HCT116 (cell line): ENCODE data around the gene KPNB1. TPM values are rescaled to one million over a fixed set of nuclear protein-coding genes. Genes with fewer than 3 reads are reported as not detected.

Experiments used
- ATAC-seq: fragments of 200-7000 bp; cut with Tn5 transposase; 2 replicates; pipeline ENCODE4 v1.9.1; 2020; ENCODE audit warnings: mild to moderate bottlenecking, moderate library complexity
- BruUV-seq: library from RNA; stranded (reverse); fragments of 400-500 nt; replicated peaks from 2 replicates; lab custom pipeline; 2021; lab: Mats Ljungman, UMichigan
- CTCF ChIA-PET: fragments of 300-600 bp; sonication (Branson Sonifier 250); formaldehyde crosslinking; loops from one replicate; lab custom pipeline; 2021; ENCODE audit warnings: antibody characterized with exemption; lab: Charles Lee
- POLR2A ChIA-PET: fragments of 300-600, 350-600 bp; sonication (Branson Sonifier 250); formaldehyde crosslinking; loops from one replicate; lab custom pipeline; 2021; ENCODE audit warnings: antibody characterized with exemption; lab: Charles Lee
- RAD21 ChIA-PET, 2 experiments: fragments of 300-600 bp; sonication (Branson Sonifier 250); formaldehyde crosslinking; loops; one replicate each; lab custom pipeline; 2023; ENCODE audit warnings: low total read pairs in 2 of 2; ENCODE audit not compliant: uncharacterized antibody in 2 of 2, unreplicated experiment in 2 of 2, low non-redundant PET in 1 of 2; lab: Charles Lee
- DNase-seq: peaks from one replicate; pipeline ENCODE4 v3.0.0-alpha.2; 2010; ENCODE audit warnings: low read depth, low spot score
- H2AFZ ChIP-seq: fragments of 200-600 bp; shearing (Covaris generic), sonication (generic); 2 replicates; pipeline ENCODE4 v1.6.1; 2017; ENCODE audit warnings: low read depth, mixed run types, mixed read lengths, antibody characterized with exemption, low read length; ENCODE audit not compliant: poor library complexity, severe bottlenecking
- H3K27ac ChIP-seq: 2 replicates; pipeline ENCODE4 v1.5.1; 2012; ENCODE audit warnings: low read depth, low read length
- H3K27me3 ChIP-seq: fragments of 200-600 bp; sonication (generic); 2 replicates; pipeline ENCODE4 v1.6.1; 2016; ENCODE audit warnings: mixed run types, low read length, mixed read lengths; ENCODE audit not compliant: insufficient read depth
- H3K36me3 ChIP-seq, 2 experiments: fragments of 200-500 bp in 1 of 2; fragments of 200-600 bp in 1 of 2; sonication (Bioruptor generic) in 1 of 2; sonication (generic) in 1 of 2; 2 replicates each; pipeline versions ENCODE4 v1.5.1 to v1.6.1; 2014 to 2016; ENCODE audit warnings: low read length in 2 of 2, inconsistent platforms in 1 of 2, mixed read lengths in 1 of 2, mixed run types in 1 of 2; ENCODE audit not compliant: insufficient read depth in 2 of 2, control insufficient read depth in 1 of 2
- H3K4me1 ChIP-seq, 2 experiments: fragments of 200-600 bp in 1 of 2; sonication (generic) in 1 of 2; 2 replicates each; pipeline versions ENCODE4 v1.5.1 to v1.6.1; 2012 to 2017; ENCODE audit warnings: low read length in 2 of 2, inconsistent platforms in 1 of 2, mild to moderate bottlenecking in 1 of 2, mixed read lengths in 1 of 2, mixed run types in 1 of 2, moderate library complexity in 1 of 2; ENCODE audit not compliant: insufficient read depth in 2 of 2, control insufficient read depth in 1 of 2
- H3K4me2 ChIP-seq: fragments of 200-600 bp; sonication (generic); 2 replicates; pipeline ENCODE4 v1.6.1; 2017; ENCODE audit warnings: mixed run types, low read length, mixed read lengths
- H3K4me3 ChIP-seq, 2 experiments: fragments of 200-600 bp in 1 of 2; sonication (generic) in 1 of 2; replicated peaks in 1 of 2; 2 replicates each; pipeline ENCODE4 v1.5.1; 2011 to 2016; ENCODE audit warnings: low read length in 2 of 2, control low read depth in 1 of 2, low read depth in 1 of 2, mild to moderate bottlenecking in 1 of 2, mixed read lengths in 1 of 2, mixed run types in 1 of 2
- H3K79me2 ChIP-seq: fragments of 200-600 bp; sonication (generic); 2 replicates; pipeline ENCODE4 v1.6.1; 2017; ENCODE audit warnings: mild to moderate bottlenecking, mixed run types, low read length, moderate library complexity, mixed read lengths; ENCODE audit not compliant: insufficient read depth
- H3K9ac ChIP-seq: fragments of 200-600 bp; sonication (generic); 2 replicates; pipeline ENCODE4 v1.6.1; 2016; ENCODE audit warnings: low read length, mixed read lengths
- H3K9me2 ChIP-seq: fragments of 200-600 bp; sonication (generic), shearing (Covaris generic); 2 replicates; pipeline ENCODE4 v1.6.1; 2017; ENCODE audit warnings: mixed run types, mild to moderate bottlenecking, moderate library complexity; ENCODE audit not compliant: insufficient read depth
- H3K9me3 ChIP-seq, 2 experiments: fragments of 200-500 bp in 1 of 2; fragments of 200-600 bp in 1 of 2; sonication (Bioruptor generic) in 1 of 2; sonication (generic) in 1 of 2; 2 replicates each; pipeline ENCODE4 v1.6.1; 2014 to 2017; ENCODE audit warnings: low read length in 2 of 2, mixed read lengths in 2 of 2, inconsistent platforms in 1 of 2, low read depth in 1 of 2, mild to moderate bottlenecking in 1 of 2, mixed run types in 1 of 2, moderate library complexity in 1 of 2; ENCODE audit not compliant: control insufficient read depth in 1 of 2, insufficient read depth in 1 of 2
- H4K20me1 ChIP-seq: fragments of 200-600 bp; sonication (generic), shearing (Covaris generic); 2 replicates; pipeline ENCODE4 v1.6.1; 2017; ENCODE audit warnings: mixed run types, mild to moderate bottlenecking, moderate library complexity; ENCODE audit not compliant: insufficient read depth
- CEBPB ChIP-seq: IDR thresholded peaks from 2 replicates; pipeline ENCODE4 v1.6.1; 2012; ENCODE audit warnings: low read depth
- CTCF ChIP-seq, 3 experiments: fragments of 200-600 bp in 1 of 3; sonication (generic) in 1 of 3; IDR thresholded peaks in 2 of 3; conservative IDR thresholded peaks in 1 of 3; 2 replicates each; pipeline ENCODE4 v1.5.1; 2012 to 2017; ENCODE audit warnings: low read depth in 2 of 3, low read length in 2 of 3, antibody characterized with exemption in 1 of 3, borderline replicate concordance in 1 of 3, control low read depth in 1 of 3, mild to moderate bottlenecking in 1 of 3, mixed read lengths in 1 of 3, mixed run types in 1 of 3, moderate library complexity in 1 of 3; ENCODE audit not compliant: insufficient read depth in 1 of 3
- EGR1 ChIP-seq: IDR thresholded peaks from 2 replicates; pipeline ENCODE4 v1.6.1; 2012; ENCODE audit warnings: low read depth
- ELF1 ChIP-seq: IDR thresholded peaks from 2 replicates; pipeline ENCODE4 v1.6.1; 2012; ENCODE audit warnings: low read depth, borderline replicate concordance
- EZH2 ChIP-seq: fragments of 200-600 bp; sonication (generic); IDR thresholded peaks from 2 replicates; pipeline ENCODE4 v1.6.1; 2017; ENCODE audit warnings: antibody characterized with exemption, mixed run types
- EZH2phosphoT487 ChIP-seq: fragments of 200-600 bp; IDR thresholded peaks from 2 replicates; pipeline ENCODE4 v1.6.1; 2018; ENCODE audit warnings: antibody characterized with exemption, borderline replicate concordance
- JUND ChIP-seq: IDR thresholded peaks from 2 replicates; pipeline ENCODE4 v1.6.1; 2012
- MAX ChIP-seq: IDR thresholded peaks from 2 replicates; pipeline ENCODE4 v1.6.1; 2012
- POLR2A ChIP-seq: IDR thresholded peaks from 2 replicates; pipeline ENCODE4 v1.7.0; 2011; ENCODE audit warnings: borderline replicate concordance; ENCODE audit not compliant: insufficient read depth, insufficient read length; ENCODE audit errors: extremely low read depth
- POLR2AphosphoS5 ChIP-seq: IDR thresholded peaks from 2 replicates; pipeline ENCODE4 v1.6.1; 2011; ENCODE audit warnings: mild to moderate bottlenecking, low read depth, low read length, moderate library complexity
- RAD21 ChIP-seq: IDR thresholded peaks from 2 replicates; pipeline ENCODE4 v1.6.1; 2012; ENCODE audit warnings: low read depth, mild to moderate bottlenecking
- REST ChIP-seq: IDR thresholded peaks from 2 replicates; pipeline ENCODE4 v1.6.1; 2012; ENCODE audit warnings: low read depth
- SIN3A ChIP-seq: IDR thresholded peaks from 2 replicates; pipeline ENCODE4 v1.6.1; 2012; ENCODE audit warnings: low read depth
- SRF ChIP-seq: IDR thresholded peaks from 2 replicates; pipeline ENCODE4 v1.6.1; 2012; ENCODE audit warnings: low read depth
- TCF7L2 ChIP-seq: IDR thresholded peaks from 2 replicates; pipeline ENCODE4 v1.7.0; 2011; ENCODE audit warnings: borderline replicate concordance, inconsistent platforms; ENCODE audit not compliant: insufficient read depth, insufficient read length; ENCODE audit errors: extremely low read depth
- YY1 ChIP-seq: IDR thresholded peaks from 2 replicates; pipeline ENCODE4 v1.6.1; 2011; ENCODE audit warnings: low read length, low read depth, moderate library complexity, mild to moderate bottlenecking; ENCODE audit not compliant: insufficient replicate concordance; ENCODE audit errors: extremely low read depth
- ZFX ChIP-seq: fragments of 450-650 bp; IDR thresholded peaks from 2 replicates; pipeline ENCODE4 v1.6.1; 2017
- intact Hi-C: fragments of 100-400 bp; cut with micrococcal nuclease; formaldehyde crosslinking; loops from 2 replicates; pipeline ENCODE4 v1.10.0; 2022
- total RNA-seq: library from RNA; stranded (reverse); gene quantifications from one replicate; pipeline ENCODE4 v1.2.1, GENCODE V29; 2021; ENCODE audit not compliant: unreplicated experiment

The KPNB1 gene
- total RNA-seq, 1 experiment from 2014 or later = 526 TPM

GRCh38 chr17:47712330-47713023 lies 62.8 kb downstream of the KPNB1 start:
- intact Hi-C loops = no loop called here
- H3K9me3 ChIP-seq = no peaks in the 10 kb centered on the region
- no peaks in the 10 kb centered on the region for H3K36me3 ChIP-seq
- peaks cover 0 to 3% of the 10 kb centered on the region in 2 experiments; a peak in 2 of 4 replicates for H3K4me1 ChIP-seq
- no peaks in the 10 kb centered on the region for H3K9me2 ChIP-seq
- no peak overlapping the region for H3K27ac ChIP-seq
- TF ChIP-seq EGR1 (no peak), TCF7L2 (no peak), ZFX (no peak), POLR2A (no peak), MAX (no peak), POLR2AphosphoS5 (no peak), EZH2phosphoT487 (no peak), REST (no peak), CEBPB (no peak), SRF (no peak), SIN3A (no peak), RAD21 (no peak), EZH2 (no peak), JUND (no peak), YY1 (no peak), CTCF (IDR thresholded peaks at IDR 0.05 in 2 of 3, conservative IDR thresholded peaks at IDR 0.05 in 1 of 3; ENCODE audit: borderline replicate concordance in 1 of 3, insufficient read depth in 1 of 3, low read depth in 2 of 3, low read length in 2 of 3) (no peak), ELF1 (no peak)
- TF ChIP-seq, all 23 proteins: peak for 0
- Histone ChIP-seq H3K79me2 (no peaks in the 10 kb centered on the region), H3K4me2 (no peak overlapping the region), H3K27me3 (peaks cover 17% of the 10 kb centered on the region; the same call in 1 of the 2 replicates), H4K20me1 (no peaks in the 10 kb centered on the region), H3K9ac (no peak overlapping the region), H3K4me3 (no peak overlapping the region), H2AFZ (no peak overlapping the region)
- ChIA-PET CTCF (interaction anchor here (0.6 kb wide), 1 partner anchor 14 kb away, joined by 3 read pairs; no protein-coding TSS in a partner anchor), POLR2A (no interaction called here), RAD21 (no interaction called here)
- ATAC-seq = no peak
- no TSS peak for BruUV-seq
- no peak for DNase-seq
